DMS114 treated with DMSO at 0.1 percent for 48 hours (cell line): ENCODE measurements around the gene CEP72.
A peak's percentile ranks its signal among the peaks of the same experiment; 100 is the strongest.
"Not testable (repeated sequence)": the region's sequence is repeated elsewhere in the genome, so short reads cannot be mapped to it uniquely, and the experiment has no call there.

ENCODE experiments used
- DNase-seq: peaks from one replicate; lab custom pipeline; 2025; ENCODE audit not compliant: unreplicated experiment; lab: John Stamatoyannopoulos, UW

Gene CEP72, protein sequence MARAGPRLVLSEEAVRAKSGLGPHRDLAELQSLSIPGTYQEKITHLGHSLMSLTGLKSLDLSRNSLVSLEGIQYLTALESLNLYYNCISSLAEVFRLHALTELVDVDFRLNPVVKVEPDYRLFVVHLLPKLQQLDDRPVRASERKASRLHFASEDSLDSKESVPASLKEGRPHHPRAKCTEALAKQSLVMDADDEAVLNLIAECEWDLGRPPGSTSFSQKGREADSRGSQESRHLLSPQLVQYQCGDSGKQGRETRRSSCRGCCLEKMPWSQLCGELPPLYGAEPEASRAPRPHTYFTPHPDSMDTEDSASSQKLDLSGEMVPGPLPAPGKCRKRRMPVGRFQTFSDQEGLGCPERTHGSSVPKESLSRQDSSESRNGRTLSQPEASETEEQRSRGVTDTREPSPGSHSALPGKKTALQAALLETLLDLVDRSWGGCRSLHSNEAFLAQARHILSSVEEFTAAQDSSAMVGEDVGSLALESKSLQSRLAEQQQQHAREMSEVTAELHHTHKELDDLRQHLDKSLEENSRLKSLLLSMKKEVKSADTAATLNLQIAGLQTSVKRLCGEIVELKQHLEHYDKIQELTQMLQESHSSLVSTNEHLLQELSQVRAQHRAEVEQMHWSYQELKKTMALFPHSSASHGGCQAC

DNA sequence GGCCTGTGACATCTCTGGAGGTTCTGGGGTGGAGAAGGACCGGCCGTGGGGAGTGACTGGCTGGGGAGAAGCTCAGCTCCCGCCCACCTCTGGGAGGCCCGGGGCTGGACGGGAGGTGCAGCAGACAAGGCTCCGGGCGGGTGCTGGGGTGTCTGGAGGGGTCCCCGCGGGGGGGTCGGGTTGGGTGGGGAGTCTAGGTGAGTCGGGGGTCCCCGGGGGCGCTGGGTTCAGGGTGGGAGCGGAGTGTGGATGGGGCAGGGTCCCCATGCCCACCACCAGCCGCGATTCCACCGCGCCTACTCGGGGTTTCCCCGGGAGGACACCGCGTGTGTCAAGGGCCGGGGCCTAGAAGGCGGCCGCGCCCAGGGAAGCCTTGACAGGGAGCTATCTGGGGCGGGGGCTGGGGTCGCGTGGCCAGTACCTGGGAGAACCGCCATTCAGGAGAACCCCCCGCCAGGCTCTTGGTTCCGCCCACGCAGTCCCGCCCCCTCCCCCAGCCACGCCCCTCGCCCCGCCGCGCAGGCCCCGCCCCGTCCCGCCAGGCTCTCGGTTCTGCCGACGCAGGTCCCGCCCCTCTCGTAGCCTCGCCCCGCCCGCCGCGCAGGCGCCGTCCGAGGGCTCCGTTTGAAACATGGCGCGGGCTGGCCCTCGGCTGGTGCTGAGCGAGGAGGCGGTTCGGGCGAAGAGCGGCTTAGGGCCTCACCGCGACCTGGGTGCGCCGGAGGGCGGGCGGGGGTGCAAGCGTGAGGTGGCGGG is at the start of gene CEP72:
Gene CEP72, plus strand, starts transcription at position 610 of the 756 bp plus-strand sequence. Its CDS starts 22 bp downstream, at position 632.
- DNase-seq, result peak; percentile 69

GRCh38 chr5:565782-566440 is 46.2 kb upstream of the CEP72 start:
- DNase-seq, result no peak

DNA sequence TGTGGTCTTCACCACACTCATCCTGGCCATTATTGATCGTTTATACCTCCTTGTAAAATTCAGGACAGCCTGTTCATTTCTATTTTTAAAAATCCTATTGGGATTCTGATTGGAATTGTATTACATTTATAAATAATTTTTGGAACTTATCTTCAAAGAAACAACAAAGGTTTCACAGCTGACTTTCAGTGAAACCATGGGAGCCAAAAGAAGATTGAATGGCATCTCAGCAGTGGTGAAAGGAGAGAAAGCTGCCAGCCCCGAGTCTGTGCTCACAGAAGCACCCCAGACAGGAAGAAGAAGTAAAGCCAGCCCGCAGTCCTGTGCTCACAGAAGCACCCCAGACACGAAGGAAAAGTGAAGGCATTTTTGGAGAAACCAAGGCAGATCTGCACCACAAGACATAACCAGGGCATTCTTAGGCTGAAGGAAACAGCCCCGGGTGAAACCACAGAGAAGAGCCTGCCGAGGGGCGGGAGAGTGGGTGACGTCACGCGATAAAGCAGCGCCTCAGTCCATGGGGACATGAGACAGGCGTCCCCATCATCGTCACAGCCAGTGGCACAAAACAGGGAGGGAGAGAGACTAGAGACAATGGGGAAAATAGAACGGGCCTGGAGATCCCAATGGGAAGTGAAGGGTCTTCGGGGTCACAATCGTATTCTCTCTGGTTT is 45.4 kb upstream of the CEP72 start:
- DNase-seq, result no peak

GRCh38 chr5:567664-568060 is 44.5 kb upstream of the CEP72 start:
- DNase-seq, result no peak

GRCh38 chr5:568061-568781 is 43.9 kb upstream of the CEP72 start:
- no peak for DNase-seq

DNA sequence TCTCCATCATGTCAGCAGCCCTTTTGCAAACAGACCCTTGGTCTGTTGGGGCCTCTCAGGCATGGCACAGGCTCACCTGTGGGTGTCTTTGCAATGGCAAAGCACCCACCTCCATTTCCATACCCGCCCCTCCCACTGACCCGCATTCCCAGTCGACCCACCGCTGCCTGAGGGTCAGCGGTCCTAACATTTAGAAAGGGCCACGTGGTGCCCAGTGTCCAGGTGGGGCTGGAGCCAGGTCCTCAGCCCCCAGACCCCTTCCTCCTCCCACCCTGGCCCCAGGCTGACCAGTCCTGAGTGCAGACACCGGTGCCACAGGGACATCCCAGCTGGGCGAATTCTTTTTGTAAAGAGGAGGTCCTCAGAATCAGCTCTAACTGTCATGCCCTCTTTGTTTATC is 43.3 kb upstream of the CEP72 start:
- DNase-seq, result no peak

- no peak for DNase-seq
Observed at GRCh38 chr5:569358-569867, 42.7 kb upstream of the CEP72 start.

GRCh38 chr5:569868-570361 is 42.2 kb upstream of the CEP72 start:
- DNase-seq, result no peak

- no peak for DNase-seq
Observed at GRCh38 chr5:570446-570845, 41.7 kb upstream of the CEP72 start.

GRCh38 chr5:570886-571285 is 41.3 kb upstream of the CEP72 start:
- DNase-seq, result no peak

GRCh38 chr5:571791-572190 is 40.3 kb upstream of the CEP72 start:
- no peak for DNase-seq

- no peak for DNase-seq
Observed at GRCh38 chr5:572398-573019, 39.6 kb upstream of the CEP72 start.

DNA sequence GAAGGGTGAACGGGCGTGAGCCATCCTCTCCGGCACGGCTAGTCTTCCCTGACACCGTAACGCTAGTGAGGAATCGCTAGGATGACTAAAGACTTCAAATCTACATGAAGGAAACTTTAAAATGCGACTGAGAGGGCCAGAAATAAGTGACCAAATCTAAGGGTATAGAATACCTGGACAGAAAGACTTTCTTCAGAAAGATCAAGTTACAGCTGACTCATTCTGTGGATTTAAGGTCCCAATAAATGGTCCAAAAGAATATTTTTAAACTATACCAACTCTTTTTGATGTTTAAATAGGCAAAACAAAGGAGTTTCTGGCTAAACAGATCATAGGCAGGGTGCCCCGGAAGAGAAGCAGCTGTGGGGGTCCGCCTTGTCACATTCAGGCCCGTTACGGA is 38.9 kb upstream of the CEP72 start:
- no peak for DNase-seq

DNA sequence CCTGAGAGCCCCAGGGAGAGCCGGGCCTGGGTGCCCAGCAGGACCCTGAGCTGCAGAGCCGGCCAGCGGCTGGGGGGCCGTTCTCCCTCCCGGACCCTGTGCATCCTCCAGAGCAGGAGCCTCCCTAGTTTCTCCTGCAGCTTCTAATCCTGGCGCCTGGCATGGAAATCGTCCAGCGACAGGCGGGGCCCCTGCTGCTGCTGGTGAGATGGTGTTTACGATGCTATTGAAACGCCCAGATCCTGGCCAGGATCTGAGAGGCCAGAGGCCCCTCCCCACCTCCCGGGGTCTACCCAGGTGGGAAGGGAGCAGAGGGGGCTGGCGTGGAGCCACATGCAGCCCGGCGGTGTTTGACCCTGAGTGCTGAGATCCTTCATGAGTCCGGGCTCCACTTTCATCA is 38.2 kb upstream of the CEP72 start:
- no peak for DNase-seq

DNA sequence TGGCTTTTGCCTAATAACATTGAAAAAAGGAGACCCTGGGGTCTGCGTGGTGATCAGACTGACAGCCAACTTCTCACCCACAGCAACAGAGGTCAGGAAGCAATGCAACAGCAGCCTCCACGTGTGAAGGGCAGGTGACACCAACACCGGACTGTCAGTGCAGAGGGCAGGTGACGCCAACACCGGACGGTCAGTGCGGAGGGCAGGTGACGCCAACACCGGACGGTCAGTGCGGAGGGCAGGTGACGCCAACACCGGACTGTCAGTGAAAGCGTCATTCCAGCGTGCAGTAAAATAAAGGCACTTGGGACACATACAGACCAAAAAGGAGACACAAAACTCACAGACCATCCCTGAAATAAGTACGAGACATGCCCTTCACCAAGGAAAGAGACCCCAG is 37.2 kb upstream of the CEP72 start:
- no peak for DNase-seq

DNA sequence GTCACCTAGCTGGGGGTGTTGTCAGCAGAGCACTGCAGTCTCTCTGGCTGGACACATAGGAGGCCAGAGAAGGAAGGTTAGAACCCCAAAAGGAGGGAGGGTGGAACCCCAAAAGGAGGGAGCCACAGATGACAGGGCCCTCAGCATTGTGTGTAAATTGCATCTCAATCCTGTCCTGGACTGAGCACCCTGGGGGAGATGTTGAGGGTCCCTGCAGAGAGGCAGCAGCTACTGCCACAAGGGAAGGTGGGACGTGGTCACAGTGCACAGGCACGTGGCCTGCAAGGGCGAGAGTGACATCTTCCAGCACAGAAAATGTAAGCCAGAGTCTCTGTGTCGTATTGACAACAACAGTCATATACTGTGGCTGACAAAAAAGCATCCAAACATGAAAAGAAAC is 36.5 kb upstream of the CEP72 start:
- no peak for DNase-seq

DNA sequence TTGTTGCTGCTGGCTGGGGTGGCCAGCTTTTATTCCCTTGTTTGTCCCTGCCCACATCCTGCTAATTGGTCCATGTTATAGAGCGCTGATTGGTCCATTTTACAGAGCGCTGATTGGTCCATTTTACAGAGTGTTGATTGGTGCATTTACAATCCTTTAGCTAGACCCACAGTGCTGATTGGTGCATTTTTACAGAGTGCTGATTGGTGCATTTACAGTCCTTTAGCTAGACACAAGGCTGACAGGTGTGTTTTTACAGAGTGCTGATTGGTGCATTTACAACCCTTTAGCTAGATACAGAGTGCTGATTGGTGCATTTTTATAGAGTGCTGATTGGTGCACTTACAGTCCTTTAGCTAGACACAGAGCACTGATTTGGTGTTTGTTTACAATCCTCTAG is 34.9 kb upstream of the CEP72 start:
- DNase-seq, result not testable (repeated sequence)

- no peak for DNase-seq
Observed at GRCh38 chr5:577800-578199, 34.3 kb upstream of the CEP72 start.

DNA sequence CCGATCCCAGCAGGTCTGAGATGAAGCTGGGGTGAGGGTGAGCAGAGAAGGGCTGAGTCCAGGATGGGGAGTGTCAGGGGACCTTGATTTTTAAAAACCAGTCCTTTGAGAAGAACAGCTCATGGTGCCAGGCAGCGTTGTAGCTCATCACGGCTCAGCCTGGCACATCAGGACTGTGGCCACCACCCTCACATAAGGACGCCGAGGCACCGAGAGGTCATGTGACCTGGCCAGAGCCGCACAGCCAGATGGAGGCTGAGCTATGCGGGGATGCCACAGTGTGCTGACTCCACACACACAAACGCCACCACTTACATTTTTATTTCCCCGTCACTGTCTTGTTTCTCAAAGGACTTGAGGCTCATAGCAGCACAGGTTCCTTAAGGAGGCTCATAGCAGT is 32.9 kb upstream of the CEP72 start:
- DNase-seq, result no peak
